Ovary (tissue), 9 donors: ENCODE results near the gene NEBL. TPM values are rescaled to one million over a fixed set of nuclear protein-coding genes. Genes with fewer than 3 reads are reported as not detected.

Source experiments
- DNase-seq, 5 donors: peaks; one replicate each; pipeline ENCODE4 v3.0.0-alpha.2; 2019 to 2020
- H3K27ac ChIP-seq, 2 donors: fragments of 200-600 bp; one replicate each; pipeline versions ENCODE4 v1.5.1 to v1.8.0; 2019 to 2022
- H3K27me3 ChIP-seq: fragments of 200-600 bp; one replicate; pipeline ENCODE4 v1.8.0; 2022
- H3K36me3 ChIP-seq: fragments of 200-600 bp; sonication (generic); one replicate; pipeline ENCODE4 v1.5.1; 2019
- H3K4me1 ChIP-seq: one replicate; pipeline ENCODE4 v1.8.1; 2013; ENCODE audit warnings: mild to moderate bottlenecking, moderate library complexity; ENCODE audit not compliant: insufficient read depth
- H3K4me3 ChIP-seq: fragments of 200-600 bp; sonication (generic); one replicate; pipeline ENCODE4 v1.5.1; 2017
- H3K9me3 ChIP-seq, 2 donors: fragments of 200-600 bp in 1 of 2; sonication (generic) in 1 of 2; one replicate each; pipeline versions ENCODE4 v1.5.1 to v1.8.1; 2013 to 2019; ENCODE audit warnings: mild to moderate bottlenecking in 1 of 2, moderate library complexity in 1 of 2
- CTCF ChIP-seq, 3 donors: fragments of 450-650 bp in 2 of 3; fragments of 200-600 bp in 1 of 3; IDR thresholded peaks; one replicate each; pipeline versions ENCODE4 v1.5.1 to v1.8.0; 2016 to 2022; ENCODE audit warnings: antibody characterized with exemption in 3 of 3, mild to moderate bottlenecking in 1 of 3
- EP300 ChIP-seq: sonication (generic); formaldehyde crosslinking; IDR thresholded peaks from one replicate; pipeline ENCODE4 v1.6.1; 2017; ENCODE audit warnings: antibody characterized with exemption
- POLR2A ChIP-seq: fragments of 450-650 bp; IDR thresholded peaks from one replicate; pipeline ENCODE4 v1.6.1; 2017; ENCODE audit warnings: antibody characterized with exemption, mild to moderate bottlenecking, moderate library complexity
- WGBS, 3 donors: extraction: QIAGEN DNeasy Blood & Tissue Kit in 1 of 3; methylation state at CpG; one replicate each; pipeline versions ENCODE4 v1.1.5 to v1.1.7; 2013 to 2017; 5-methylcytosine and 5-hydroxymethylcytosine counted together
- intact Hi-C, 4 donors: fragments of 100-400 bp; cut with DNase I; formaldehyde crosslinking; loops; one replicate each; pipeline versions ENCODE4 v1.11.0 to v1.15.1; 2022 to 2023
- polyA plus RNA-seq, 2 donors: library from polyadenylated mRNA; stranded (reverse); fragments of 200-250 nt in 1 of 2; fragments of 350-450 nt in 1 of 2; fragmentation: Illumina TruSeq in 1 of 2; extraction: RNeasy Lipid Tissue Mini Kit (QIAGEN cat#74804) in 1 of 2; gene quantifications; one replicate each; pipeline ENCODE4 v1.2.3, GENCODE V29; 2013 to 2014
- total RNA-seq, 7 donors: library from RNA; depleted of rRNA in 2 of 7; stranded (reverse); fragments of >200 nt in 2 of 7; fragmentation: NEBNext Ultra II Directional in 3 of 7; extraction: Animal tissue kit (Norgen Biotek cat#: 25700) in 3 of 7; gene quantifications; one replicate each; pipeline versions ENCODE4 v1.1.0 to v1.2.4, GENCODE V29; 2016 to 2023
- donor health status: DM: no; HTN: no; CAD: no; lungs with moderate emphysema.
- donor health status: DM: no; HTN: no; CAD: no.
- donor health status: Bipolar disorder and iron deficiency.
- donor health status: DM: yes; HTN: yes; CAD: no.
- donor health status: DM: no; HTN: no; CAD: no.
- donor health status: DM: yes; HTN: yes; CAD: no.

NEBL gene
- total and polyA plus RNA-seq, 9 donors, result 0.83 to 17.9 (median 3.1) TPM

- Histone ChIP-seq H3K36me3 (no peaks in the 10 kb centered on the region), H3K4me1 (no peaks in the 10 kb centered on the region), H3K4me3 (no peak overlapping the region), H3K27ac (no peak overlapping the region), H3K27me3 (no peaks in the 10 kb centered on the region), H3K9me3 (no peaks in the 10 kb centered on the region)
- TF ChIP-seq POLR2A, result no peak
- no peak for TF ChIP-seq CTCF (IDR thresholded peaks at IDR 0.05)
- no peak for TF ChIP-seq EP300
- 93 to 98% (median 94%) methylated on average over 2 of the region's 2 CpGs for WGBS, 3 donors
- intact Hi-C loops, result no loop called here
- no peak for DNase-seq
Observed at GRCh38 chr10:20879136-20879535, 18.0 kb downstream of the NEBL start.

- Histone ChIP-seq H3K9me3 (no peaks in the 10 kb centered on the region), H3K27ac (no peak overlapping the region), H3K36me3 (no peaks in the 10 kb centered on the region), H3K4me1 (no peaks in the 10 kb centered on the region), H3K27me3 (no peaks in the 10 kb centered on the region), H3K4me3 (no peak overlapping the region)
- intact Hi-C loops, result no loop called here
- TF ChIP-seq POLR2A (no peak), CTCF (IDR thresholded peaks at IDR 0.05) (no peak), EP300 (no peak)
- no peak for DNase-seq
- WGBS, 3 donors, result 86 to 91% (median 89%) methylated on average over 7 of the region's 7 CpGs
Observed at GRCh38 chr10:20877986-20878983, 18.8 kb downstream of the NEBL start.

GRCh38 chr10:20877554-20877953 is 19.6 kb downstream of the NEBL start:
- H3K4me3 ChIP-seq, result no peak overlapping the region
- H3K4me1 ChIP-seq, result no peaks in the 10 kb centered on the region
- no peak overlapping the region for H3K27ac ChIP-seq
- intact Hi-C loops, result no loop called here
- no peak for TF ChIP-seq POLR2A
- no peak for TF ChIP-seq EP300
- TF ChIP-seq CTCF (IDR thresholded peaks at IDR 0.05), result no peak
- no peaks in the 10 kb centered on the region for H3K36me3 ChIP-seq
- no peaks in the 10 kb centered on the region for H3K27me3 ChIP-seq
- no peak for DNase-seq
- 88 to 94% (median 91%) methylated on average over 7 of the region's 7 CpGs for WGBS, 3 donors
- no peaks in the 10 kb centered on the region for H3K9me3 ChIP-seq

- Histone ChIP-seq H3K4me3 (no peak overlapping the region), H3K27me3 (no peaks in the 10 kb centered on the region), H3K36me3 (no peaks in the 10 kb centered on the region), H3K9me3 (no peaks in the 10 kb centered on the region), H3K27ac (no peak overlapping the region), H3K4me1 (no peaks in the 10 kb centered on the region)
- DNase-seq, result no peak
- 85 to 94% (median 93%) methylated on average over 2 of the region's 2 CpGs for WGBS, 3 donors
- intact Hi-C loops, result no loop called here
- TF ChIP-seq POLR2A (no peak), CTCF (IDR thresholded peaks at IDR 0.05) (no peak), EP300 (no peak)
Observed at GRCh38 chr10:20874261-20874660, 22.9 kb downstream of the NEBL start.
